Osteocyte (in vitro differentiated cells): ENCODE measurements around the gene PRDM16. TPM values are rescaled to one million over a fixed set of nuclear protein-coding genes. Genes with fewer than 3 reads are reported as not detected.

Experiments
- DNase-seq: peaks from one replicate; pipeline ENCODE4 v3.0.0; 2021; ENCODE audit warnings: mixed read lengths; ENCODE audit not compliant: unreplicated experiment; ENCODE audit errors: extremely low spot score
- H3K27ac Mint-ChIP-seq: one replicate; pipeline ENCODE4 v1.8.0; 2021; ENCODE audit warnings: mild to moderate bottlenecking, mixed read lengths; ENCODE audit not compliant: unreplicated experiment
- H3K27me3 Mint-ChIP-seq: one replicate; pipeline ENCODE4 v1.8.0; 2021; ENCODE audit warnings: mixed read lengths; ENCODE audit not compliant: unreplicated experiment
- H3K36me3 Mint-ChIP-seq: one replicate; pipeline ENCODE4 v1.8.0; 2021; ENCODE audit warnings: mixed read lengths; ENCODE audit not compliant: unreplicated experiment
- H3K4me1 Mint-ChIP-seq: one replicate; pipeline ENCODE4 v1.8.0; 2021; ENCODE audit warnings: mixed read lengths; ENCODE audit not compliant: unreplicated experiment
- H3K4me3 Mint-ChIP-seq: one replicate; pipeline ENCODE4 v1.8.0; 2021; ENCODE audit warnings: mild to moderate bottlenecking, moderate library complexity, mixed read lengths; ENCODE audit not compliant: unreplicated experiment
- H3K9me3 Mint-ChIP-seq: one replicate; pipeline ENCODE4 v1.8.0; 2021; ENCODE audit warnings: mixed read lengths; ENCODE audit not compliant: unreplicated experiment
- total RNA-seq: library from RNA; stranded (reverse); gene quantifications from 2 replicates; pipeline ENCODE4 v1.2.1, GENCODE V29; 2021
- TF ChIP-seq, protein P1 (sequence below): fragments of 200-600 bp; sonication (generic); IDR thresholded peaks from 2 replicates; pipeline ENCODE4 v1.5.0; 2021; ENCODE audit warnings: antibody characterized with exemption, mild to moderate bottlenecking, moderate library complexity

Gene PRDM16
- total RNA-seq, 1 donor from 2014 or later = 7.1 TPM

DNA sequence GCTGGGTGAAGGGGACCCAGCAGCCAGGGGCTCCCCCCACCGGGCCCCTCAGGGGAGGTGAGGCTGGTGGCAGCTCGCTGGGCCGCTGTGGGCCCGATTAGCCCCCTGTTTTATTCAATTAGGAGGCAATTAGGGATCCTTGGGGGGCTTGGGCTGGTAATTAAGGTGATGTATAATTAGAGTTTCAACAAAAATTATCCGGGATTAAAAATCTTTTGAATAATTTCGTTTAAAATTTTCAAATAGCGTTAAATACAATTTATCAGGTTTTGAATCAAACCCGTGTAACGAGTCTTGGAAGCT lies 4.1 kb downstream of the PRDM16 start:
- Mint-ChIP-seq H3K27me3 (peaks cover 2% of the 10 kb centered on the region), H3K36me3 (no peaks in the 10 kb centered on the region)

DNA sequence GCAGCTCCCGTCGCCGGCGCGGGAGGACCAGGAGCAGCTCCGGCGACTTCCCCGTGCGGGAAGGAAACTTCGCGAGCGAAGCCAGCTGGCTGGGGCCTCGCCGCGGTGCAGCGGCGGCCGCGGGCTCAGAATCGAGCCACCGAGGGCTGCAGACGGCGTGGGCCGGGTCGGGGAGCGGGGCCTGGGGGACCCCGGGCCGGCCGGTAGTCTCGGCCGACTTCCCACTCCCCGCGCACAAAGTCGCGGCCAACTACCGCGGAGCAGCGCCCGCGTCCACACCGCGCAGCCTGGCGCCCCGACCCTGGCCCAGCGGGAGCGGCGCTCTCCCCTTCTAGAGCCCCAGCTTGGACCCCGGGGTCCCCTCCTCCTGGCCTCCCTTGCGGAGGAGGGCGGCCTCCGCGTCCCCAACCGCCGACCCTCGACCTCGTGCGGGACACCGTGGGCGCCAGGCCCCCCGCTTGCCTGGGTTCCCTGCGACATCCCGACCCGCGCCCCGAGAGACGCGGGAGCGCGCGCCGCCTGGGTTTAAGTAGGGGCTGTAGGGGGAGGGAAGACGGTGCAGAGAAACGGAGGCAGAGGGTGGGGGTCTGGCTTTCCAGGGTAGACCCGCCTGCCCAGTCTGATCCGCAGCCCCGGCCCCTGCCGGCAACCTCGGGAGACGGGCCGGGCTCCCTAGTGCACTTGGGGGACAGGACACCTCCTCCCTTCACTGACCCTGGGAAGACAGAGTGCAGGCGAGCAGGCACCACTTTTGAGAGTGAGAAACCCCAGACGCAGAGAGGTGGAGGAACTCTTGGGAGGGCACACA lies 4.7 kb downstream of the PRDM16 start:
- H3K36me3 Mint-ChIP-seq = no peaks in the 10 kb centered on the region
- TF ChIP-seq, protein P1, sequence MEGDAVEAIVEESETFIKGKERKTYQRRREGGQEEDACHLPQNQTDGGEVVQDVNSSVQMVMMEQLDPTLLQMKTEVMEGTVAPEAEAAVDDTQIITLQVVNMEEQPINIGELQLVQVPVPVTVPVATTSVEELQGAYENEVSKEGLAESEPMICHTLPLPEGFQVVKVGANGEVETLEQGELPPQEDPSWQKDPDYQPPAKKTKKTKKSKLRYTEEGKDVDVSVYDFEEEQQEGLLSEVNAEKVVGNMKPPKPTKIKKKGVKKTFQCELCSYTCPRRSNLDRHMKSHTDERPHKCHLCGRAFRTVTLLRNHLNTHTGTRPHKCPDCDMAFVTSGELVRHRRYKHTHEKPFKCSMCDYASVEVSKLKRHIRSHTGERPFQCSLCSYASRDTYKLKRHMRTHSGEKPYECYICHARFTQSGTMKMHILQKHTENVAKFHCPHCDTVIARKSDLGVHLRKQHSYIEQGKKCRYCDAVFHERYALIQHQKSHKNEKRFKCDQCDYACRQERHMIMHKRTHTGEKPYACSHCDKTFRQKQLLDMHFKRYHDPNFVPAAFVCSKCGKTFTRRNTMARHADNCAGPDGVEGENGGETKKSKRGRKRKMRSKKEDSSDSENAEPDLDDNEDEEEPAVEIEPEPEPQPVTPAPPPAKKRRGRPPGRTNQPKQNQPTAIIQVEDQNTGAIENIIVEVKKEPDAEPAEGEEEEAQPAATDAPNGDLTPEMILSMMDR = no peak
- H3K9me3 Mint-ChIP-seq = no peaks in the 10 kb centered on the region
- H3K4me3 Mint-ChIP-seq = no peak overlapping the region
- no peaks in the 10 kb centered on the region for H3K27me3 Mint-ChIP-seq
- no peak for DNase-seq
- H3K27ac Mint-ChIP-seq = no peak overlapping the region
- peaks cover 2% of the 10 kb centered on the region for H3K4me1 Mint-ChIP-seq

More for the DNA sequence above, 4.1 kb downstream of the PRDM16 start:
- DNase-seq = no peak
- H3K9me3 Mint-ChIP-seq = no peaks in the 10 kb centered on the region
- H3K4me3 Mint-ChIP-seq = no peak overlapping the region
- TF ChIP-seq, protein P1 = no peak
- peaks cover 2% of the 10 kb centered on the region for H3K4me1 Mint-ChIP-seq
- no peak overlapping the region for H3K27ac Mint-ChIP-seq

DNA sequence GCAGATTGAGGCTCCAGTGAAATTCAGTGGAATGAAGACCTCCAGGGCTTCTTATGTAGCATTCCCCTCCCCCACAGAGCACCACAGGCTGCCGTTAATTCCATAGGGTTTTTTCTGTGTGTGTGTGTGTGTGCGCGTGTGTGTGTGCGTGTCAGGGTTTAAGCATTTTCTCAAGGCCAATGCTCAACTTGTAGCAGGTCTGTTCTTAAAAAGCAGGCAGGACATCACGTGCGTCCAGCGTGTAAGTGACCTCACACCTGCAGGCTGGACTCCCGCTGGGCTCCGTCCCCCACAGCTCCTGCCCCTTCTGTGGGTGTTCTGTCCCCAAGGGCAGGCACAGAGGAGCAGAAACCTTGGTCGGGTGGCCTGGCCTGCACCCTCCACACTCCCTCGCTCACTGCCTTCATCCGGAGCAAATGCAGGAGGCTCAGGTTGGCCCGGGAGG lies 5.3 kb downstream of the PRDM16 start:
- Mint-ChIP-seq H3K4me3 (no peak overlapping the region), H3K4me1 (peaks cover 2% of the 10 kb centered on the region), H3K27ac (no peak overlapping the region), H3K36me3 (no peaks in the 10 kb centered on the region), H3K9me3 (no peaks in the 10 kb centered on the region), H3K27me3 (no peaks in the 10 kb centered on the region)
- DNase-seq = no peak
- TF ChIP-seq, protein P1 = no peak

DNA sequence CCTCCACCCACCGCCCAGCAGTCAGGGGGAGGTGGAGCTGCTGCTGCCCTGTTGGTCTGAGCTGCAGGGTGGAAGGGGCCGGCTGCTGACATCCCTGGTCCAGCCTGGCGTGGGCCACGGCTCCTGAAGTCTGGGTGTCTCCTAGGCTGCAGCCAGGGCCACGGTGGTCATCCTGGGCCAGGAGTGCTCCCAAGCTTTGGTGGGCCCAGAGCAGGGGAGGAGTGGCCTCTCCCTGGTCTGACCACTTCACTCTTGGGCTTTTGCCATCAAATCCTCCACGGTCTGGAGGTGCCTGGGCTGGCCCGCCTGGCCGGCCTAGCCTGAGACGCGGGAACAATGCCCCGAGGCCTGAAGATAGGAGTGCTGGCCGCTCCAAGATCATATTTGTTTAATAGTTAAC lies 5.8 kb downstream of the PRDM16 start:
- Mint-ChIP-seq H3K36me3 (no peaks in the 10 kb centered on the region), H3K4me1 (peaks cover 2% of the 10 kb centered on the region), H3K27me3 (no peaks in the 10 kb centered on the region), H3K9me3 (no peaks in the 10 kb centered on the region), H3K27ac (no peak overlapping the region), H3K4me3 (no peak overlapping the region)
- TF ChIP-seq, protein P1 = no peak
- no peak for DNase-seq

DNA sequence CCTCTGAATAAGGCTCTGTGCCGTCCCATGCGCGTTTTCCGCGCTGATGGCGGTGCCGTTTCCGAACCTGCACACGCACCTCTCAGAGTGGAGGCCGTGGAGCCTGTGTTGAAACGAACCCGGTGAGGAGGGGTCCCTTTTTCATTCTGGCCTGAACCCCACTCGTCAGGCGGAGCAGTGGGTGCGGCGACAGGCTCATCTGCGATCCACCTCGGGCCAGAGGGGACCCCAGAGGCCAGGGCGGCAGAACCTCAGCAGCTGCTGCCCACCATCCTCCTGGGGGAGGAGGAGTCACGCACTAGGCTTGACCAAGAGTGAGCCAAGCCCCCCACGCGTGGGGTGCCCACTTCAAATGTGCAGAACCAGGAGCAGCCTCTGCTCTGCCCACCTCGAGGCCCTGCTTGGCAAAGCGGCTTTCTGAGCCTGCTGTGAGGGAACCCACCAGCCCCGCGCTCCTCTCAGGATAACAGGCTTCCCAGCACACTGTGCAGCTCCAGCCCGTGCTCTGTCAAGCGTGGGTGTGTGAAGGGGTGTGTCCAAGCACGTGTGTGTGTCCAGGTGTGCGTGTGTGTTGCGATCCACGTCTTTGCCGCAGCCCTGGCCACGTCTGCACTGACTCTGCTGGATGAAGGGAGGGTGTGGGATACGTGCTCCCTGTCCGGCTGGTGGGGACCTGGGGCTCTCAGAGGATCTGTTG lies 6.8 kb downstream of the PRDM16 start:
- H3K27me3 Mint-ChIP-seq = no peaks in the 10 kb centered on the region
- no peaks in the 10 kb centered on the region for H3K9me3 Mint-ChIP-seq
- H3K27ac Mint-ChIP-seq = no peak overlapping the region
- H3K36me3 Mint-ChIP-seq = no peaks in the 10 kb centered on the region
- H3K4me1 Mint-ChIP-seq = peaks cover 2% of the 10 kb centered on the region
- no peak for DNase-seq
- no peak overlapping the region for H3K4me3 Mint-ChIP-seq
- TF ChIP-seq, protein P1 = no peak
